ENCODE data around the gene CCR7.
"Not testable (repeated sequence)": the region's sequence is repeated elsewhere in the genome, so short reads cannot be mapped to it uniquely, and the experiment has no call there.

CCR7 gene

GRCh38 chr17:40548491-40548981, 16.7 kb downstream of the CCR7 start:
- FAIRE-seq = no peak

- FAIRE-seq = no peak
Observed at GRCh38 chr17:40547785-40548478, 17.3 kb downstream of the CCR7 start.

DNA sequence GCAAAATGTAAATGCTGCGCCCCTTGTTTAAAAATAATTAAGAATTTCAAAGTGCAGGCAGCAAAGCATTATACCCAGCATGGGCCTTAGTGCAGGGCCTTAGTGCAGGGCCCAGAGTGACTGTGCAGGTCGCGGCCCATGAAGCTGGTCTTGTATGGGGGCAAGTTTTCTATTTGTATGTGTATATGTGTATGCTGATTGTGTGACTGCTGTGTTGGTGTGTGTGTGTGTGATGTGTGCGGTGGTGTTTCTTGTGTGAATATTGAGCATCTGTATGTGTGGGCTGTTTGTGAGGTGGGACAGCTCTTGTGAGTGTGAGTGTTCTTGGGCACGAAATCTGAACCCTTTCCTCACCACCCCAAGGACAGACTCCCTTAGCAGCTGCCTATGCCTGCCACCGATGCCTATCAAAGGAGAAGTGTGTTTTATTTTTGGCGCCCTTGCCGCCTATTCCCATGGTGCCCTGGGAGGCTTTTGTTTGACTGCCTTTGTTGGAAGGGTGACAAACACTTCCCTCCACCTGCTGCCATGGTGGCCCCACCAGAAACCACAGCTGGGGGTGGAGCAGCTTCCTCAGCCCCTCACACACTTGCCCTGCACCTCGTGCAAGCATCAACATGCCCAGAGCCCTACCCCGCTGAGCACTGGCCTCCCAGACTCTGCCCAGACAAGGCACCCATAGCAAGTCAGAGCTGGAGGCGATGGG, 18.0 kb downstream of the CCR7 start:
- no peak for FAIRE-seq

GRCh38 chr17:40546497-40546896, 18.8 kb downstream of the CCR7 start:
- FAIRE-seq = not testable (repeated sequence)

DNA sequence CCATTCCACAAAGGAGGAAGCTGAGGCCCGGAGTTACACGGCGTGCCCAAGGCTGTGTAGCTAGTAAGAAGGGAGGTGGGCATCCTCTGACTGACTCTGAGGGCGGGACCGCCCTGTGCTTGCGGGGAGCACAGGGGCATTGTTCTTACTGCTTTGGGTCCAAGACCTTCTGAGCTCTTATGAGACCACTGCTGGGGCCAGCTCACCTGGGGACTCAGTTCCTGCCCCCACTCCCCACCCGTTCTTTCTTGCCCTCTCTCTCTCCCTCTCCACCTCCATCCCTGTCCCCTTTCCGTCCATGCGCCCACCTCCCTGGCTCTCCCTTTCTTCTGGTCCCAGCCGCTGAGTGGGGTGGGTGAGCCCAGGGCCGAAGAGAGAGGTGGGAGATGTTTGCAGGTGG, 19.6 kb downstream of the CCR7 start:
- no peak for FAIRE-seq

DNA sequence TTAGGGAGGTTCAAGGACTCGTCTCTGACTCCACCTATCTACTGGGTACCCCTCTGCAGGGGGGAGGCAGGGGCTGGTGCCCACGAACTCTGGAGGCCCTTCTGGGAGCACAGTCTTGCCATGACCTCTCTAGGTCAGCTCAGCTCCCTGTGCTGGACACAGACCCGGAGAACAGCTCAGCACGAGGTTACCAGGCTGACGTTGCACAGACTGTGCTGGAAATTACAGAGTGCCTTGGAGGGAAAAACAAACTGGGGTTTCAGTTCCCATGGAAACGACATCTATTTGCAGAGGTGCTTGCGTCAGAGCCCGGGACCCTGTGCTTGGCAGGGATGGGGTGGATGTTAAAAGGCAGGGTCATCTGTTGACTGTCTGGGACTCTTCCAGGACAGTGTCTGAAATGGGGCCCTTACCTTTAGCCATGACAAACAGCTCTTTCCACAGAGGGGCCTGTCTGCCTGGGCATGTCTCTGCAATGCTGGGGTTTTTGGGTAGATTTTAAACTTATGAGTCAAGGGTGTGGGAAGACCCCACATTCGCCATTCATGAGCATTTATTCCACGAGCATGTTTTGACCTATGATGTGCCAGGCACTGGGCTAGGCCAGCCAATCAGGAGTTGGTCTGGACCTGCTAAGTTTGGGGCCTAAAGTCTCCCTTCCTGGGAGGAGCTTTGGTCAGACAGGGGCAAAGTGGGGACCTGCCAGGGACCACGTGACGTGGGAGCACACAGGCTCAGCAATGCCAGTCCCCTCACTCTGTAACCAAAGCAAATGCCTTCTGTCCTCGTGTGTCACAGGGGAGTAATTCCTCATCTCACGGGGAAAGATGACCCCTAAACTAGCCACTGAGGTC, 22.5 kb downstream of the CCR7 start:
- FAIRE-seq = no peak

GRCh38 chr17:40541873-40542557, 23.3 kb downstream of the CCR7 start:
- FAIRE-seq = no peak

GRCh38 chr17:40541060-40541872, 24.0 kb downstream of the CCR7 start:
- FAIRE-seq = no peak

GRCh38 chr17:40540448-40540847, 24.8 kb downstream of the CCR7 start:
- FAIRE-seq = no peak

DNA sequence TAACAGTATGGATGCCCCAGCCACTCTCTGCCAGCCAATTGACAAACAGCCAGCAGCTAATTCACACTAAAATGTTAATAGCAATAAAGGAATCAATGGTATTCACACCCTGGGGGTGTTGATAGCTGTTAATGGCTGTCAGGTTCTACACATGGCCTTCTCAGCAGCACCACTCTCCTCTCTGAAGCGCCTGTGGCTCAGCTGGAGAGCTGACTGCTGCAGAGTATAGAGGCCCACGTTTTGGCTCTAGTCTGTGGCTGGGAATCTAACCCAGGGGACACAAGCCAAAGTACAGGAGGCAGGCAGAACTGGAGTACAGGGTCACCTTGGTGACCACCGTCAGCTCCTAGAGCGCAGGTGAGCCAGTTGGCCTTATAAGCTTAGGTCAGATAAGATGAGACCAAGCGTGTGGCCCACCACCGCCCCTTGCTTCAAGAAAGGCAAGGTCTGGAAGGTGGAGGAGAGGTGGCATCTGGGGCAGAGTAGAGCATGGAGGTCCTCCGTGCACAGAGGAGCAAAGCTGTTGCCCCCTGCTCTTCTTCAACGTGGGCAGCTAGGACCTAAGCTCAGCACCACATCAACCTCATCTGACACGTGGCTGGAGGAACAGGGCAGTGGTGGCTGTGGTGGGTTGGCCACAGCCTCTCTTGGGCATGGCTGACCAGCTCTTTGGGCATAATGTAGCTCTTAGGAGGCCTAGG, 25.4 kb downstream of the CCR7 start:
- no peak for FAIRE-seq

DNA sequence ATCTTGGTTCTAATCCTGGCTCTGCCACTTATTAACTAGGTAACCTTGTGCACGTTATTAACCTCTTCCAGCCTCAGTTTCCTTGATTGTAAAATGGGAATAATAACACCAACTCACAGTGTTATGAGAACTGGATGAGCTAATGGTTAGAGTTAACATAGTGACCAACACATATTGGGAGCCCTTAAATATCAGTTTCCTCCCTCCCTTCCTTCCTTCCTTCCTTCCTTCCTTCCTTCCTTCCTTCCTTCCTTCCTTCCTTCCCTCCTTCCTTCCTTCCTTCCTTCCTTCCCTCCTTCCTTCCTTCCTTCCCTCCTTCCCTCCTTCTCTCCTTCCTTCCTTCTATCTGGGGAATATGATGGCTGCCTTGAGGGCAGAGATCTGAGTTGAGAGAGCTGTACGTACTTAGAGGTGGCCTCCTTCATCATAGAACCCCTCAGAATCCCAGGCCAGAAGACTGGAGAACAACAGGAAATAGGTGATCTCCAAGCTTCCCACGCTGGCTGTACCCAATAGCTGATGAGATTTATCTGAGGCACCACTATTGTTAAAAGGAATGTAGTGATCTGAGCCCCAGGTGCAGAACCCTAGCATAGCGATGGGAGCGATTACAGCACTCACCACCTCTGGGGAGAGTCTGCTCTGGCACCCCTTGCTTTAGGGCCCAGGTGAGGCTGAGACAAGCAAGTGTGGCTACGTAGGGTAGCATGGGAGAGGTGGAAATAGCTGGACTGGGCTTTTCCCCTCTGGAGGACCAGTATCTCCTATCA, 26.2 kb downstream of the CCR7 start:
- no peak for FAIRE-seq

DNA sequence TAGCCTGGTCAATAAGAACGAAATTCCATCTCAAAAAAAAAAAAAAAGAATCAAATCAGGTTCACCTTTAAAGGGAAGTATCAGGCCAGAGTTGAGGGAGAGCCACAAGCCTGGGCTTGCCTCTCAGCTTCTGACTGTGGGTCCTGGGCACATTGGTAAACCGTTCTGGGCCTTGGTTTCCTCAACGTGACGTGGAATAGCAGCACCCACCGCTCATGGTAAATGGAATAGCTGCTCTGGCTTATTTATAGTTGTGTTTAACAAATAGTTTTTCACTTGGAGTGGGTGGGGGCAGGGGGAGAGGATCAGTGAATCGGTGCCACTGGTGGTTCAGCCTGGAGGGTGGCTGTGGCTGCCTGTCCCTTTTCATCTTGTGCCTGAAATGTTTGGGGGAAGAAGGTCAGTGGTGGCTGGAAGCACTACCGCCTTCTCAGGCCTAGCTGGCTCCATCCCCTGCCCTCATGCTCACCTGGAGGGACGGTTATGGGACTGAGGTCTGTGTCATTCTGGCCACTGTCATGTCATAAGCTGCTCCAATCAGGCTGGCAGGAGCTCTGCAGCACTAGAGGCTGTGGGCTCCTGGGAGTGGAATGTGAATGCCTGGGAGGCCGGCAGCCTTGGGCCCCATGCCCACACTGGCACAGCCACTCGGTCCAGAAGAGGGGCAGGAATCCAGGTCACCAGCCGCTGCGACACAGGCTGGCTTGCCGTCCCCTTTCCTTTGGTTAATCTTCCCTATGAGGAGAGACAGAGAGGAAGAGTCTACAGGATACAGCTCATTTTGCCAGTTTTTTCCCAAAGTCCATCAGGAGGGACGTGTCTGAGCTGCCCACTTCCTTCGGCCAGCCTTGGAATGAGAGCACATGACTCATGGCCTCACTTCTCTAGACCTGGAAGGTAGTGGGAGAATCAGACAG, 27.0 kb downstream of the CCR7 start:
- FAIRE-seq = no peak

DNA sequence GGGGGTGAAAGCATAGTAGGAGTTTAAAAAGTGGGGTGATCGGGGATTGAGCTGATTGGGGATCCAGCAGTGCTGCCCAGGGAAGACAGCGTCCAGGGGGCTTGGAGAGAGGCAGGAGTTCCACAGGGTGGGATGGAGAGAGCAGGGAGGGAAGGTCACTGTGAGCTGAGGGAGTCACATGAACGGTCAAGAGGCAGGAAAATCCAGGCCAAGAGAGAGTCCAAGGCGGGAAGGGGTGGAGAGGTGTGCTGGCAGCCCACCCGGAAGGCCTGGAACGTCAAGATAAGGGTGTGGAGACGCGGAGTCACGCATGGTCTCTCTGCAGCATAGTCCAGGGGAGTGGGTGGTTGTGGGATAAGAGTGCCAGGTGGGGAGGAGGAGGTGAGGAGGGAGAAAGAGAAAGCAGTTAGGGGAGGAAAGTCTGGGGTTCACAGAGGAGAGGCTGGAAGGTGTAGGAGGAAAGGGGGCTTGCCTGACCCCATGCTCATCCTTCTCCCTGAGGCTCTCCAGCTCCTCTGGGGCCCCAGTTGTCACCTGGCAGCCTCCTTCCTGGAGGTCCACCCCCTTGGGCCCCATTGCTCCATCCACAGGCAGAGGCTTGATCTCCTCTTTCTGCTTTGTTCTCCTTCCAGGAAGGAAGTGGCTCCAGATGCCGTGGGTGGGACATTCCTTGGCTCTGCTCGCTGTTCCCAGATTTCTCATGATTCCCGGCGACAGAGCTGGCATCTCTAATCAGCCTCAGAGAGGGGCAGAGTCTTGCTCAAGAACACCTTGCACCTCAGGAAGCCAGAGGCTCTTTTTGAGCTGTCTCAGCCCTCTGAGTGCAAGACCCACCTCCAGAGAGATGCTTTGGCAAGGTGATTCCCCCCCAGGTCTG, 28.7 kb downstream of the CCR7 start:
- FAIRE-seq = no peak

- no peak for FAIRE-seq
Observed at GRCh38 chr17:40535924-40536294, 29.4 kb downstream of the CCR7 start.

DNA sequence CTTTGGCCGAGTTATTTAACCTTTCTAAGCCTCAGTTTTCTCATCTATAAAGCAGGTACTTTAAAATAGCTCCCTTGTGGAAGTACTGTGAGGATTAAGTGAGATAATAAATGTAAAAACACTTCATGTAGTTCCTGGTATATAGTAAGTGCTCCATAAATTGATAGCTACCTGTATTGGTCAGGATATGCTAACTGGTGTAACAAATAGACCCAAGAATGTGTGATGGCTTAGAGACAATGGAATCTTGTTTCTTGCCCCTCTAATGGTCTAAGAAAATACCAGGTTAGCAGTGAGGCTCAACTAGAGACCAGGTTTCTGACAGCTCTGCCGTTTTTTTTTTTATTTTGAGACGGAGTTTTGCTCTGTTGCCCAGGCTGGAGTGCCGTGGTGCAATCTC, 29.8 kb downstream of the CCR7 start:
- FAIRE-seq = no peak

- no peak for FAIRE-seq
Observed at GRCh38 chr17:40534371-40535189, 30.7 kb downstream of the CCR7 start.

GRCh38 chr17:40533896-40534295, 31.4 kb downstream of the CCR7 start:
- FAIRE-seq = no peak
